Colonic mucosa (tissue), 4 donors: Measurements from ENCODE around the gene AZGP1. TPM values are rescaled to one million over a fixed set of nuclear protein-coding genes. Genes with fewer than 3 reads are reported as not detected.

Source experiments
- DNase-seq: peaks from one replicate; pipeline ENCODE4 v3.0.0-alpha.2; 2020
- H3K27ac ChIP-seq: fragments of 200-600 bp; one replicate; pipeline ENCODE4 v1.8.0; 2021
- H3K27me3 ChIP-seq: fragments of 200-600 bp; one replicate; pipeline ENCODE4 v1.8.0; 2021
- H3K36me3 ChIP-seq: fragments of 200-600 bp; one replicate; pipeline ENCODE4 v1.8.0; 2021
- H3K4me1 ChIP-seq: fragments of 200-600 bp; one replicate; pipeline ENCODE4 v1.8.0; 2021; ENCODE audit warnings: mild to moderate bottlenecking
- H3K4me3 ChIP-seq: fragments of 200-600 bp; one replicate; pipeline ENCODE4 v1.8.0; 2021
- H3K9ac ChIP-seq, 2 donors: one replicate each; pipeline ENCODE4 v1.7.0; 2013; ENCODE audit warnings: control low read depth in 2 of 2, low read depth in 2 of 2, low read length in 2 of 2
- H3K9me3 ChIP-seq: fragments of 200-600 bp; one replicate; pipeline ENCODE4 v1.8.0; 2021
- CTCF ChIP-seq: fragments of 200-600 bp; IDR thresholded peaks from one replicate; pipeline ENCODE4 v1.8.0; 2022; ENCODE audit warnings: antibody characterized with exemption, mild to moderate bottlenecking
- intact Hi-C: fragments of 100-400 bp; cut with DNase I; formaldehyde crosslinking; loops from one replicate; pipeline ENCODE4 v1.14.1; 2022
- total RNA-seq, 2 donors: library from RNA; stranded (reverse); fragmentation: NEBNext Ultra II Directional in 1 of 2; extraction: Animal tissue kit (Norgen Biotek cat#: 25700) in 1 of 2; gene quantifications; one replicate each; pipeline ENCODE4 v1.2.1, GENCODE V29; 2021
- donor health status: healthy.
- donor health status: DM: no; HTN: no; CAD: no.
- donor health status: DM: no; HTN: no; CAD: no.

AZGP1 gene
- total RNA-seq, 2 donors from 2014 or later: 2.5 to 4.6 TPM

- no peak overlapping the region for H3K27ac ChIP-seq
- H3K9ac ChIP-seq: no peak overlapping the region
- H3K4me3 ChIP-seq: no peak overlapping the region
- no peaks in the 10 kb centered on the region for H3K36me3 ChIP-seq
- H3K9me3 ChIP-seq: no peaks in the 10 kb centered on the region
- no peak for DNase-seq
- no peak for TF ChIP-seq CTCF
- H3K4me1 ChIP-seq: no peaks in the 10 kb centered on the region
- intact Hi-C loops: no loop called here
- no peaks in the 10 kb centered on the region for H3K27me3 ChIP-seq
Measured at GRCh38 chr7:99928188-99928587, 47.6 kb downstream of the AZGP1 start.

- Histone ChIP-seq H3K27ac (no peak overlapping the region), H3K36me3 (no peaks in the 10 kb centered on the region), H3K4me3 (no peak overlapping the region), H3K27me3 (no peaks in the 10 kb centered on the region), H3K9ac (no peak overlapping the region), H3K9me3 (no peaks in the 10 kb centered on the region), H3K4me1 (no peaks in the 10 kb centered on the region)
- TF ChIP-seq CTCF: no peak
- intact Hi-C loops: no loop called here
- DNase-seq: no peak
Measured at GRCh38 chr7:99927536-99927935, 48.3 kb downstream of the AZGP1 start.

- no peak overlapping the region for H3K9ac ChIP-seq
- no peaks in the 10 kb centered on the region for H3K36me3 ChIP-seq
- H3K4me1 ChIP-seq: no peaks in the 10 kb centered on the region
- TF ChIP-seq CTCF: no peak
- intact Hi-C loops: no loop called here
- H3K27me3 ChIP-seq: no peaks in the 10 kb centered on the region
- no peak for DNase-seq
- H3K4me3 ChIP-seq: no peak overlapping the region
- no peak overlapping the region for H3K27ac ChIP-seq
- H3K9me3 ChIP-seq: no peaks in the 10 kb centered on the region
Measured at GRCh38 chr7:99926321-99926720, 49.5 kb downstream of the AZGP1 start.

GRCh38 chr7:99923200-99923599 is 52.6 kb downstream of the AZGP1 start:
- no peaks in the 10 kb centered on the region for H3K27me3 ChIP-seq
- no peaks in the 10 kb centered on the region for H3K9me3 ChIP-seq
- DNase-seq: no peak
- no peaks in the 10 kb centered on the region for H3K36me3 ChIP-seq
- no peaks in the 10 kb centered on the region for H3K4me1 ChIP-seq
- H3K9ac ChIP-seq: no peak overlapping the region
- TF ChIP-seq CTCF: no peak
- intact Hi-C loops: no loop called here
- H3K27ac ChIP-seq: no peak overlapping the region
- no peak overlapping the region for H3K4me3 ChIP-seq

- intact Hi-C loops: no loop called here
- H3K9me3 ChIP-seq: no peaks in the 10 kb centered on the region
- H3K36me3 ChIP-seq: no peaks in the 10 kb centered on the region
- no peak for DNase-seq
- no peak overlapping the region for H3K9ac ChIP-seq
- TF ChIP-seq CTCF: no peak
- peaks cover 8% of the 10 kb centered on the region for H3K4me1 ChIP-seq
- H3K4me3 ChIP-seq: peak overlapping the region; percentile 98
- no peaks in the 10 kb centered on the region for H3K27me3 ChIP-seq
- H3K27ac ChIP-seq: peak overlapping the region; percentile 93
Measured at GRCh38 chr7:99920149-99920548, 55.7 kb downstream of the AZGP1 start.

- intact Hi-C loops: no loop called here
- H3K27me3 ChIP-seq: no peaks in the 10 kb centered on the region
- DNase-seq: no peak
- peak overlapping the region; percentile 64 to 87 for H3K9ac ChIP-seq
- H3K36me3 ChIP-seq: no peaks in the 10 kb centered on the region
- peak overlapping the region; percentile 98 for H3K4me3 ChIP-seq
- peak overlapping the region; percentile 93 for H3K27ac ChIP-seq
- no peaks in the 10 kb centered on the region for H3K9me3 ChIP-seq
- peaks cover 8% of the 10 kb centered on the region for H3K4me1 ChIP-seq
- TF ChIP-seq CTCF: no peak
Measured at GRCh38 chr7:99919814-99920112, 56.1 kb downstream of the AZGP1 start.
